ENCODE measurements around the gene DLGAP1. TPM values are rescaled to one million over a fixed set of nuclear protein-coding genes. Genes with fewer than 3 reads are reported as not detected.
A peak's percentile ranks its signal among the peaks of the same experiment; 100 is the strongest.

Gene DLGAP1
- total and polyA plus RNA-seq, 10 of the 15 experiments (the other 5 are each of a cell fraction or from before 2014, with no cell fraction given): 0.23 to 27.6 (median 1.9) TPM

DNA sequence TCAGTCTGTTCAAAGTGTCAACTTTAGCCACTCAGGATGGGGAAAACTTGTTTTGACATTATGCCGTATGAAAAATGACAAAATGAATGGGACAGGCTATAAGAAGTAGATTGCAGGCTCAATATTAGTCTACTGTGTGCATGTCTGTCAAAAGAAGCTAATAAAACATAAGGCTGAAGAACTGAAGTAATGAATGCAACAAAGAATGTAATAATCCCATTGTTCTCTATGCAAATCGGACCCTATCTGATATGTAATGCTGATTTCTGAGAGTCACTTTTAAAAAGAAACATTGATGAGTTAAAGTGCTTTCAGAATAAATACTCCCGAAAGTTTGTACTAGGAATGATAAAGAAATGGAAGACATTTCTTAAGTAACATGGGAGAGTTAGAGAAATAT lies 172.2 kb downstream of the DLGAP1 start (continued):
- TF ChIP-seq ZNF24 (IDR thresholded peaks at IDR 0.05) (peak; percentile 90), ETV6 (conservative IDR thresholded peaks at IDR 0.05 in 1 of 2, IDR thresholded peaks at IDR 0.05 in 1 of 2; ENCODE audit: borderline replicate concordance in 1 of 2, low read depth in 1 of 2) (no peak)

DNA sequence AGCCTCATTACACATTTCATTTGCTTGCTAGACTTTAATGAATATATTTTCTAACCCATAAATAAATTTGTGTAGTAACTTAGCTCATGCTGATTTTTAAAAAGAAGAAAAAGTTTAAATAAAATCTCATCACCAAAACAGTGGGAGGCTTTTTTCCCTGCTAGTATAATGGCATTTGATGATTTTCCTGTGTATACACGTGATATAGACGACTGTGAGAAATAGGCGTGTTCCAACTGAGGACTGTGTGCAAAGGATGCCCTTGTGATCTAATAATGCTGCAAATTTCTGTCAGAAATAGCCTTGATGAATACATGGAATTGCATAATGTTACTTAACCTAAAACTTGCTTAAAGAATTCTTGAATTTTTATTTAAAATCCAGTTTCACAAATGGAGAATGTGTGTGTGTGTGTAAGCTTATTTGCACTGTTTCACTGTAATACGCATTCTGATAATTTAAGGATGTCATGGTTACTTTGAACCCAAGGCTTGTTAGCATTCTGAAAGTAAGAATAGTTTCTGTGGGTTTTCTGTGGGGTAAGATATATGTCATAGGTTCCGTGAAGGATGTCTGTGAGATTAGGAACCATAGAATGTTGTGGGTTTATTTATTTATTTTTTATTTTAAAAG lies 178.0 kb downstream of the DLGAP1 start:
- intact Hi-C loops (cut with micrococcal nuclease; ENCODE audit: unreplicated experiment) (no loop called here), in situ Hi-C loops (cut with MboI) (no loop called here)
- Histone ChIP-seq H3K9me3 (replicated peaks; ENCODE audit: control insufficient read depth, insufficient read depth, low read length) (no peaks in the 10 kb centered on the region; the same call in 2 of the 3 replicates), H3K4me1 (ENCODE audit: control insufficient read depth, insufficient read depth, low read length) (no peaks in the 10 kb centered on the region), H3K36me3 (ENCODE audit: control insufficient read depth in 2 of 2, insufficient read depth in 2 of 2, low read length in 1 of 2) (no peaks in the 10 kb centered on the region), H3K4me3 (no peak overlapping the region), H3K27ac (ENCODE audit: control insufficient read depth, insufficient read depth) (no peak overlapping the region), H3K9ac (ENCODE audit: control insufficient read depth, insufficient read depth, low read length) (no peak overlapping the region), H3K4me2 (ENCODE audit: control insufficient read depth, insufficient read depth) (no peak overlapping the region), H2AFZ (ENCODE audit: control insufficient read depth, low read depth, low read length) (no peak overlapping the region), H4K20me1 (ENCODE audit: control insufficient read depth, insufficient read depth) (no peaks in the 10 kb centered on the region), H3K79me2 (ENCODE audit: control insufficient read depth, insufficient read depth, low read length) (no peaks in the 10 kb centered on the region), H3K27me3 (replicated peaks in 1 of 2; ENCODE audit: control insufficient read depth in 2 of 2, insufficient read depth in 2 of 2, low read length in 1 of 2) (no peaks in the 10 kb centered on the region)
- no TSS peak for BruUV-seq (replicated peaks)
- no peak for DNase-seq (ENCODE audit: low read depth, low spot score)
- ChIA-PET CTCF (interaction anchor here (0.9 to 1.9 kb wide), 6 partner anchors 13 to 81 kb away, joined by 3 to 4 read pairs (median 4); no protein-coding TSS in a partner anchor), SMC1A (ENCODE audit: uncharacterized antibody, unreplicated experiment) (interaction anchor here (0.8 to 14.2 kb wide), 24 partner anchors 8 to 176 kb away, joined by 3 to 318 read pairs (median 6); no protein-coding TSS in a partner anchor), POLR2A (interaction anchor here (0.8 to 1.6 kb wide), 8 partner anchors 13 to 108 kb away, joined by 3 to 10 read pairs (median 3); no protein-coding TSS in a partner anchor), RAD21 (ENCODE audit: unreplicated experiment) (interaction anchor here (0.9 to 2.1 kb wide), 13 partner anchors 8 to 118 kb away, joined by 3 to 9 read pairs (median 5); no protein-coding TSS in a partner anchor)
- ATAC-seq: peak; percentile 85
- 31% methylated on average over 5 of the region's 5 CpGs for WGBS (ENCODE audit: insufficient coverage, insufficient replicate concordance, low lambda C conversion rate, missing lambda C conversion rate)
- FAIRE-seq: no peak
- TF ChIP-seq, protein P1, sequence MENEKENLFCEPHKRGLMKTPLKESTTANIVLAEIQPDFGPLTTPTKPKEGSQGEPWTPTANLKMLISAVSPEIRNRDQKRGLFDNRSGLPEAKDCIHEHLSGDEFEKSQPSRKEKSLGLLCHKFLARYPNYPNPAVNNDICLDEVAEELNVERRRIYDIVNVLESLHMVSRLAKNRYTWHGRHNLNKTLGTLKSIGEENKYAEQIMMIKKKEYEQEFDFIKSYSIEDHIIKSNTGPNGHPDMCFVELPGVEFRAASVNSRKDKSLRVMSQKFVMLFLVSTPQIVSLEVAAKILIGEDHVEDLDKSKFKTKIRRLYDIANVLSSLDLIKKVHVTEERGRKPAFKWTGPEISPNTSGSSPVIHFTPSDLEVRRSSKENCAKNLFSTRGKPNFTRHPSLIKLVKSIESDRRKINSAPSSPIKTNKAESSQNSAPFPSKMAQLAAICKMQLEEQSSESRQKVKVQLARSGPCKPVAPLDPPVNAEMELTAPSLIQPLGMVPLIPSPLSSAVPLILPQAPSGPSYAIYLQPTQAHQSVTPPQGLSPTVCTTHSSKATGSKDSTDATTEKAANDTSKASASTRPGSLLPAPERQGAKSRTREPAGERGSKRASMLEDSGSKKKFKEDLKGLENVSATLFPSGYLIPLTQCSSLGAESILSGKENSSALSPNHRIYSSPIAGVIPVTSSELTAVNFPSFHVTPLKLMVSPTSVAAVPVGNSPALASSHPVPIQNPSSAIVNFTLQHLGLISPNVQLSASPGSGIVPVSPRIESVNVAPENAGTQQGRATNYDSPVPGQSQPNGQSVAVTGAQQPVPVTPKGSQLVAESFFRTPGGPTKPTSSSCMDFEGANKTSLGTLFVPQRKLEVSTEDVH (IDR thresholded peaks at IDR 0.05; ENCODE audit: low read depth, partially characterized antibody): no peak
- peak; percentile 92 for TF ChIP-seq ATF7 (IDR thresholded peaks at IDR 0.05; ENCODE audit: low read depth)
- peak; percentile 86 for TF ChIP-seq BMI1 (IDR thresholded peaks at IDR 0.05; ENCODE audit: borderline replicate concordance)
- TF ChIP-seq, protein P2, sequence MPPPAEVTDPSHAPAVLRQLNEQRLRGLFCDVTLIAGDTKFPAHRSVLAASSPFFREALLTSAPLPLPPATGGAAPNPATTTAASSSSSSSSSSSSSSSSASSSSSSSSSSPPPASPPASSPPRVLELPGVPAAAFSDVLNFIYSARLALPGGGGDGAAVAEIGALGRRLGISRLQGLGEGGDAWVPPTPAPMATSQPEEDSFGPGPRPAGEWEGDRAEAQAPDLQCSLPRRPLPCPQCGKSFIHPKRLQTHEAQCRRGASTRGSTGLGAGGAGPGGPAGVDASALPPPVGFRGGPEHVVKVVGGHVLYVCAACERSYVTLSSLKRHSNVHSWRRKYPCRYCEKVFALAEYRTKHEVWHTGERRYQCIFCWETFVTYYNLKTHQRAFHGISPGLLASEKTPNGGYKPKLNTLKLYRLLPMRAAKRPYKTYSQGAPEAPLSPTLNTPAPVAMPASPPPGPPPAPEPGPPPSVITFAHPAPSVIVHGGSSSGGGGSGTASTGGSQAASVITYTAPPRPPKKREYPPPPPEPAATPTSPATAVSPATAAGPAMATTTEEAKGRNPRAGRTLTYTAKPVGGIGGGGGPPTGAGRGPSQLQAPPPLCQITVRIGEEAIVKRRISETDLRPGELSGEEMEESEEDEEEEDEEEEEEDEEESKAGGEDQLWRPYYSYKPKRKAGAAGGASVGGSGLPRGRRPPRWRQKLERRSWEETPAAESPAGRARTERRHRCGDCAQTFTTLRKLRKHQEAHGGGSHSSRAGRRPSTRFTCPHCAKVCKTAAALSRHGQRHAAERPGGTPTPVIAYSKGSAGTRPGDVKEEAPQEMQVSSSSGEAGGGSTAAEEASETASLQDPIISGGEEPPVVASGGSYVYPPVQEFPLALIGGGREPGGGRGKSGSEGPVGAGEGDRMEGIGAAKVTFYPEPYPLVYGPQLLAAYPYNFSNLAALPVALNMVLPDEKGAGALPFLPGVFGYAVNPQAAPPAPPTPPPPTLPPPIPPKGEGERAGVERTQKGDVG (CRISPR knock-in tag; IDR thresholded peaks at IDR 0.05): no peak
- TF ChIP-seq, protein P3, sequence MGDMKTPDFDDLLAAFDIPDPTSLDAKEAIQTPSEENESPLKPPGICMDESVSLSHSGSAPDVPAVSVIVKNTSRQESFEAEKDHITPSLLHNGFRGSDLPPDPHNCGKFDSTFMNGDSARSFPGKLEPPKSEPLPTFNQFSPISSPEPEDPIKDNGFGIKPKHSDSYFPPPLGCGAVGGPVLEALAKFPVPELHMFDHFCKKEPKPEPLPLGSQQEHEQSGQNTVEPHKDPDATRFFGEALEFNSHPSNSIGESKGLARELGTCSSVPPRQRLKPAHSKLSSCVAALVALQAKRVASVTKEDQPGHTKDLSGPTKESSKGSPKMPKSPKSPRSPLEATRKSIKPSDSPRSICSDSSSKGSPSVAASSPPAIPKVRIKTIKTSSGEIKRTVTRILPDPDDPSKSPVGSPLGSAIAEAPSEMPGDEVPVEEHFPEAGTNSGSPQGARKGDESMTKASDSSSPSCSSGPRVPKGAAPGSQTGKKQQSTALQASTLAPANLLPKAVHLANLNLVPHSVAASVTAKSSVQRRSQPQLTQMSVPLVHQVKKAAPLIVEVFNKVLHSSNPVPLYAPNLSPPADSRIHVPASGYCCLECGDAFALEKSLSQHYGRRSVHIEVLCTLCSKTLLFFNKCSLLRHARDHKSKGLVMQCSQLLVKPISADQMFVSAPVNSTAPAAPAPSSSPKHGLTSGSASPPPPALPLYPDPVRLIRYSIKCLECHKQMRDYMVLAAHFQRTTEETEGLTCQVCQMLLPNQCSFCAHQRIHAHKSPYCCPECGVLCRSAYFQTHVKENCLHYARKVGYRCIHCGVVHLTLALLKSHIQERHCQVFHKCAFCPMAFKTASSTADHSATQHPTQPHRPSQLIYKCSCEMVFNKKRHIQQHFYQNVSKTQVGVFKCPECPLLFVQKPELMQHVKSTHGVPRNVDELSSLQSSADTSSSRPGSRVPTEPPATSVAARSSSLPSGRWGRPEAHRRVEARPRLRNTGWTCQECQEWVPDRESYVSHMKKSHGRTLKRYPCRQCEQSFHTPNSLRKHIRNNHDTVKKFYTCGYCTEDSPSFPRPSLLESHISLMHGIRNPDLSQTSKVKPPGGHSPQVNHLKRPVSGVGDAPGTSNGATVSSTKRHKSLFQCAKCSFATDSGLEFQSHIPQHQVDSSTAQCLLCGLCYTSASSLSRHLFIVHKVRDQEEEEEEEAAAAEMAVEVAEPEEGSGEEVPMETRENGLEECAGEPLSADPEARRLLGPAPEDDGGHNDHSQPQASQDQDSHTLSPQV (IDR thresholded peaks at IDR 0.05): peak; percentile 72; the same call in 1 of the 2 replicates
- no peak for TF ChIP-seq ASH2L (IDR thresholded peaks at IDR 0.05; ENCODE audit: borderline replicate concordance, low read depth)
- no peak for TF ChIP-seq FOXM1 (IDR thresholded peaks at IDR 0.05; ENCODE audit: low read depth, low read length)
- 0 out of 2 replicates have a peak, but pooled peaks have one; percentile 47 for TF ChIP-seq NBN (IDR thresholded peaks at IDR 0.05)
- no peak for TF ChIP-seq ZNF274 (IDR thresholded peaks at IDR 0.05; ENCODE audit: insufficient read depth, insufficient read length)
